ENCODE results near the gene FSTL3.

Gene FSTL3

DNA sequence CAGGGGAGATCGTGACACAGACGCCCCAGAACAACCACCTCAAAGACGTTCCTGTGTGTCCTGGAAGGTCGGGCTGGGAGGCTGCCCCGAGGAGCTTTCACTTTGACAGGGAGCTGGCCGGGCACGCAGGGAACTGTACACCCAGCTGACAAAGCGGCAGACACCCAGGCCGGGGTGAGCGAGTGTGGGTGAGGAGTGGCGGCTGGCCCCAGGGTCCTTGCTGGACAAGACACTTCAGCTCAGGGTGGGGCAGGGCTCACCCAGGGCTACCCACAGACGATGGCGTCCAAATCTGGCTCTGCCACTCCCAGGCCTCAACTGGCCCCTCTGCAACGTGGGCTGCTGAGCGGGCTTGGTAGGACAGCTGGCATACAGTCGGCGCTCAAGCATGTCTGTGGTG is 34.5 kb upstream of the FSTL3 start:
- no peak for DNase-seq
- TF ChIP-seq EZH2phosphoT487 (IDR thresholded peaks at IDR 0.05; ENCODE audit: low read length) (no peak), EZH2 (optimal IDR thresholded peaks at IDR 0.05; ENCODE audit: low read depth, low read length) (no peak)
- TF ChIP-seq, protein P1, sequence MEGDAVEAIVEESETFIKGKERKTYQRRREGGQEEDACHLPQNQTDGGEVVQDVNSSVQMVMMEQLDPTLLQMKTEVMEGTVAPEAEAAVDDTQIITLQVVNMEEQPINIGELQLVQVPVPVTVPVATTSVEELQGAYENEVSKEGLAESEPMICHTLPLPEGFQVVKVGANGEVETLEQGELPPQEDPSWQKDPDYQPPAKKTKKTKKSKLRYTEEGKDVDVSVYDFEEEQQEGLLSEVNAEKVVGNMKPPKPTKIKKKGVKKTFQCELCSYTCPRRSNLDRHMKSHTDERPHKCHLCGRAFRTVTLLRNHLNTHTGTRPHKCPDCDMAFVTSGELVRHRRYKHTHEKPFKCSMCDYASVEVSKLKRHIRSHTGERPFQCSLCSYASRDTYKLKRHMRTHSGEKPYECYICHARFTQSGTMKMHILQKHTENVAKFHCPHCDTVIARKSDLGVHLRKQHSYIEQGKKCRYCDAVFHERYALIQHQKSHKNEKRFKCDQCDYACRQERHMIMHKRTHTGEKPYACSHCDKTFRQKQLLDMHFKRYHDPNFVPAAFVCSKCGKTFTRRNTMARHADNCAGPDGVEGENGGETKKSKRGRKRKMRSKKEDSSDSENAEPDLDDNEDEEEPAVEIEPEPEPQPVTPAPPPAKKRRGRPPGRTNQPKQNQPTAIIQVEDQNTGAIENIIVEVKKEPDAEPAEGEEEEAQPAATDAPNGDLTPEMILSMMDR (IDR thresholded peaks at IDR 0.05; ENCODE audit: low read length) = no peak

GRCh38 chr19:642767-643727 is 33.1 kb upstream of the FSTL3 start:
- TF ChIP-seq, protein P1 (IDR thresholded peaks at IDR 0.05; ENCODE audit: low read length) = no peak
- no peak for TF ChIP-seq EZH2phosphoT487 (IDR thresholded peaks at IDR 0.05; ENCODE audit: low read length)
- no peak for TF ChIP-seq EZH2 (optimal IDR thresholded peaks at IDR 0.05; ENCODE audit: low read depth, low read length)
- Histone ChIP-seq H3K36me3 (replicated peaks; ENCODE audit: insufficient read depth, low read length) (peaks cover 6% of the 10 kb centered on the region), H3K27me3 (replicated peaks; ENCODE audit: insufficient read depth, low read length) (no peaks in the 10 kb centered on the region), H3K4me1 (ENCODE audit: low read length) (peaks cover 5% of the 10 kb centered on the region; the same call in 1 of the 2 replicates), H3K27ac (ENCODE audit: low read length) (no peak overlapping the region), H3K9me2 (replicated peaks; ENCODE audit: insufficient read depth, low read length) (no peaks in the 10 kb centered on the region), H4K20me1 (ENCODE audit: insufficient read depth, low read length) (no peaks in the 10 kb centered on the region), H3K9ac (ENCODE audit: low read length) (no peak overlapping the region), H3K79me2 (ENCODE audit: low read length) (peaks cover 5% of the 10 kb centered on the region; the same call in 1 of the 2 replicates), H3K4me3 (ENCODE audit: low read length) (no peak overlapping the region), H3F3A (ENCODE audit: insufficient read depth, low read length) (no peaks in the 10 kb centered on the region), H3K4me2 (ENCODE audit: low read depth, low read length) (no peak overlapping the region), H3K9me3 (replicated peaks; ENCODE audit: insufficient read depth, low read length) (no peaks in the 10 kb centered on the region), H2AFZ (ENCODE audit: low read length) (no peak overlapping the region)
- DNase-seq = no peak

More for the DNA sequence above, 34.5 kb upstream of the FSTL3 start:
- Histone ChIP-seq H3K36me3 (replicated peaks; ENCODE audit: insufficient read depth, low read length) (no peaks in the 10 kb centered on the region), H2AFZ (ENCODE audit: low read length) (no peak overlapping the region), H3K4me2 (ENCODE audit: low read depth, low read length) (no peak overlapping the region), H3K27me3 (replicated peaks; ENCODE audit: insufficient read depth, low read length) (peaks cover 6% of the 10 kb centered on the region; the same call in 1 of the 2 replicates), H3K4me1 (ENCODE audit: low read length) (peaks cover 5% of the 10 kb centered on the region; the same call in 1 of the 2 replicates), H3K9ac (ENCODE audit: low read length) (no peak overlapping the region), H3K9me3 (replicated peaks; ENCODE audit: insufficient read depth, low read length) (no peaks in the 10 kb centered on the region), H3K79me2 (ENCODE audit: low read length) (0 out of 2 replicates have a peak, but pooled peaks cover 1% of the 10 kb centered on the region), H3K4me3 (ENCODE audit: low read length) (no peak overlapping the region), H4K20me1 (ENCODE audit: insufficient read depth, low read length) (no peaks in the 10 kb centered on the region), H3K9me2 (replicated peaks; ENCODE audit: insufficient read depth, low read length) (no peaks in the 10 kb centered on the region), H3F3A (ENCODE audit: insufficient read depth, low read length) (no peaks in the 10 kb centered on the region), H3K27ac (ENCODE audit: low read length) (no peak overlapping the region)

DNA sequence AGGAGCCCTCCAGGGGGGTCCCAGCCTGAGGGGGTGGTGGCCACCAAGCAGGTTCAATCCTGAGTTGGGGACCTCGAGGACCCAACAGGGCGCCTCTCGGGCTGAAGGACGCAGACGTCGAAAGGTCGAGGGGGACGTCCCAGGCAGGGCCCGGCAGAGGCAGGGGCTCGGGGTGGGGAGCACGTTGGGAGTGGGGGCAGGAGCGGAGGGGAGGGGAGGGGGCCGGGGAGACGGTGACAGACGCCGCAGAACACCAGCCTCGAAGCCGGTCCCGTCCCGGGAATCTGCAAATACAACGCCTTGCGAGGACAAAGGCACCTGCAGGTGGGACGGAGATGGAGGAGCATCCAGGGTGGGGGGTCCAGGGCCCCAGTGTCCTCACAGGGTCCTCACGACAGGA is 32.5 kb upstream of the FSTL3 start:
- H3K36me3 ChIP-seq (replicated peaks; ENCODE audit: insufficient read depth, low read length) = peaks cover 6% of the 10 kb centered on the region
- H3K4me1 ChIP-seq (ENCODE audit: low read length) = peaks cover 5% of the 10 kb centered on the region; the same call in 1 of the 2 replicates
- H3K9me2 ChIP-seq (replicated peaks; ENCODE audit: insufficient read depth, low read length) = no peaks in the 10 kb centered on the region
- H4K20me1 ChIP-seq (ENCODE audit: insufficient read depth, low read length) = no peaks in the 10 kb centered on the region
- TF ChIP-seq EZH2 (optimal IDR thresholded peaks at IDR 0.05; ENCODE audit: low read depth, low read length) = no peak
- TF ChIP-seq EZH2phosphoT487 (IDR thresholded peaks at IDR 0.05; ENCODE audit: low read length) = no peak
- TF ChIP-seq, protein P1 (IDR thresholded peaks at IDR 0.05; ENCODE audit: low read length) = no peak
- no peak overlapping the region for H3K27ac ChIP-seq (ENCODE audit: low read length)
- peaks cover 7% of the 10 kb centered on the region; the same call in 1 of the 2 replicates for H3K79me2 ChIP-seq (ENCODE audit: low read length)
- no peak for DNase-seq
- no peak overlapping the region for H3K9ac ChIP-seq (ENCODE audit: low read length)
- H3K27me3 ChIP-seq (replicated peaks; ENCODE audit: insufficient read depth, low read length) = no peaks in the 10 kb centered on the region
- H3F3A ChIP-seq (ENCODE audit: insufficient read depth, low read length) = no peaks in the 10 kb centered on the region
- H2AFZ ChIP-seq (ENCODE audit: low read length) = no peak overlapping the region
- H3K4me2 ChIP-seq (ENCODE audit: low read depth, low read length) = no peak overlapping the region
- H3K4me3 ChIP-seq (ENCODE audit: low read length) = no peak overlapping the region
- H3K9me3 ChIP-seq (replicated peaks; ENCODE audit: insufficient read depth, low read length) = no peaks in the 10 kb centered on the region

Data from MM.1S (cell line).